PFSK-1 (cell line): ENCODE measurements around the gene BEND5.

ENCODE experiments used
- FOXP2 ChIP-seq: optimal IDR thresholded peaks from 2 replicates; pipeline ENCODE3; 2011; ENCODE audit warnings: borderline replicate concordance, control low read depth, inconsistent platforms; ENCODE audit not compliant: insufficient read depth; ENCODE audit errors: extremely low read length, extremely low read depth
- POLR2AphosphoS5 ChIP-seq: IDR thresholded peaks from 2 replicates; pipeline ENCODE4 v1.6.1; 2012; ENCODE audit warnings: low read depth, mild to moderate bottlenecking, control low read depth, low read length, moderate library complexity
- REST ChIP-seq, 2 experiments: IDR thresholded peaks; 2 replicates each; pipeline versions ENCODE4 v1.6.1 to v1.8.0; 2011 to 2012; ENCODE audit warnings: low read depth in 2 of 2, low read length in 2 of 2, control low read depth in 1 of 2, inconsistent platforms in 1 of 2, mild to moderate bottlenecking in 1 of 2, moderate library complexity in 1 of 2; ENCODE audit not compliant: insufficient read depth in 1 of 2
- SIN3A ChIP-seq: IDR thresholded peaks from 2 replicates; pipeline ENCODE4 v1.6.1; 2012; ENCODE audit warnings: mild to moderate bottlenecking, low read length, moderate library complexity, borderline replicate concordance; ENCODE audit not compliant: insufficient read depth
- TAF1 ChIP-seq: IDR thresholded peaks from 2 replicates; pipeline ENCODE4 v1.6.1; 2012; ENCODE audit warnings: low read length, control low read depth, borderline replicate concordance; ENCODE audit not compliant: insufficient read depth

BEND5 gene

GRCh38 chr1:48758976-48759375 lies 17.7 kb downstream of the BEND5 start:
- TF ChIP-seq REST (IDR thresholded peaks at IDR 0.05; ENCODE audit: insufficient read depth in 1 of 2, low read depth in 2 of 2, low read length in 2 of 2), result no peak
- TF ChIP-seq SIN3A, result no peak
- no peak for TF ChIP-seq TAF1
- no peak for TF ChIP-seq POLR2AphosphoS5
- no peak for TF ChIP-seq FOXP2

DNA sequence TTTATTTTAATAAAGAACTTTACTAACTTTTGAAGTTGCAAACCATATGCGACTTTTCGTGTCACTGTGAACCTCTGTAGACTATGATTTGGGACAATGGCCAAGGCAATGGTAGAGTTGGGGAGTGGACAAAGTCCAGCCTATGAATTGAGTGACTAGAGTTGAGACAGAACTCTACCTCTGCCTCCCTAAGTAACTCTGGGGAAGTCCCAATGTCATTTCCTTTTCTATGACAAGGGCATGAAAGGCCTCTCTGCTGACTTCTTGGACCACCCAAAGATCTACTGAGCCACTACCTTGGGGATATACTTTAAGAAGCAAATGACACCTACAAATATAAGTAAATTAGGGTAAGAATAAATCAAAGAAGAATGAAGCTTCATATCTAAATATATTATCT lies 19.3 kb downstream of the BEND5 start:
- TF ChIP-seq SIN3A (no peak), FOXP2 (no peak), POLR2AphosphoS5 (no peak), TAF1 (no peak), REST (IDR thresholded peaks at IDR 0.05; ENCODE audit: insufficient read depth in 1 of 2, low read depth in 2 of 2, low read length in 2 of 2) (no peak)

DNA sequence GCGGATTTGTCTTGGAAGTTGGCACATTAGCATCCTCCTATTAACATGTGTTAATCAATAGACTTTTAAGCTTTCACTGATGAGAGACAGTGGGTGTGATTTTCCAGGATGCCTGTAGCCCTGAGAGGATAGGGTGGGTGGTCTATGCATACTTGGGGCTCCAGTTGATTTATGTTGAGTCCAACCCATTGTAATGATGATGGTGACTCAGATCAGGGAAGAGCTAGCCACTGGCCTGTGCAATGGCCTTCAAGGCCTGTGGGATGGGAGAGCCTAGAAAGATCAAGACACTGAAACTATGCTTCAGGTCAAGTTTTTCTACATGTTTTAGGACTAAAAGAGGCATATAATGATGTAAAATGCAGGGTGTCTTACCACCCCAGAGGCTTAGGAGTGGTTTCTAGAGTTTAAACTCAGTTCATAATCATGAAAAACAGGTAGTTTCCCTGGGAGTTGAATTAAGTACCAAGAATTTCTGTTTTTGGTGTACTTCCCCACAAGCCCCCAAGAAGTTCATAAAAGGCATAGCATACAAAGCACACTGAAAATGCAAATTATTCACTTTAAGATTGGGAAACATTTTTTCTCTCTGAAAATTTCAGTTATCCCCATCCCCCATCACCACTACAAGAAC lies 19.9 kb downstream of the BEND5 start:
- TF ChIP-seq REST (IDR thresholded peaks at IDR 0.05; ENCODE audit: insufficient read depth in 1 of 2, low read depth in 2 of 2, low read length in 2 of 2) (no peak), SIN3A (no peak), FOXP2 (no peak), TAF1 (no peak), POLR2AphosphoS5 (no peak)

DNA sequence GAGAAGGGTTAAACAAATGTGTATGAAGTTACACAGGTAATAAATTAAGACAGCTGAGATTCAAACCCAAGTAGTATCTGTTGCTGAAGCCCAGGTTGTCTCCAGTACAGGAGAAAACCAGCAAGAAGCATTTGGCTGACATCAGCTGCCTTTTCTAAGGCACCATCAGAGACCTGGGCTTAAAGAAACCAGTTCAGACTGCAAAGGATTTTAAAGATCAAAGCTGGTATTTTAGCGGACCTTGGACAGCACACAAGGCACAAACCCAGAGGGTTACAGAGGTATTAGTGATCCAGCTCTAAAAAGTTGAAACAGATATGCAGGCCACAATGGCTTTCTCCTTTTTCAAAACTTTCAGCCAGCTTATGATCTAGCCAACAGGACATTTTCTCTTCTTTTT lies 23.4 kb downstream of the BEND5 start:
- TF ChIP-seq TAF1, result no peak
- no peak for TF ChIP-seq POLR2AphosphoS5
- no peak for TF ChIP-seq SIN3A
- no peak for TF ChIP-seq FOXP2
- peak in 1 of 2 experiments; percentile 69; a peak in 2 of 4 replicates for TF ChIP-seq REST (IDR thresholded peaks at IDR 0.05; ENCODE audit: insufficient read depth in 1 of 2, low read depth in 2 of 2, low read length in 2 of 2)

- TF ChIP-seq TAF1, result no peak
- TF ChIP-seq REST (IDR thresholded peaks at IDR 0.05; ENCODE audit: insufficient read depth in 1 of 2, low read depth in 2 of 2, low read length in 2 of 2), result no peak
- no peak for TF ChIP-seq FOXP2
- TF ChIP-seq POLR2AphosphoS5, result no peak
- no peak for TF ChIP-seq SIN3A
Measured at GRCh38 chr1:48750109-48750508, 26.6 kb downstream of the BEND5 start.
